Fibroblast of lung (primary cell): Measurements from ENCODE around the gene TMEM11. TPM values are rescaled to one million over a fixed set of nuclear protein-coding genes. Genes with fewer than 3 reads are reported as not detected.

Experiments
- DNase-seq, 2 donors: peaks; one replicate each; pipeline versions ENCODE4 v3.0.0 to v3.0.0-alpha.2; 2010; ENCODE audit warnings: low read depth in 2 of 2
- H2AFZ ChIP-seq: 2 replicates; pipeline ENCODE4 v1.5.1; 2012; ENCODE audit warnings: low read length, control low read depth, inconsistent platforms
- H3K27ac ChIP-seq: 2 replicates; pipeline ENCODE4 v1.5.1; 2011; ENCODE audit warnings: low read length, control low read depth; ENCODE audit not compliant: insufficient read depth
- H3K27me3 ChIP-seq: 2 replicates; pipeline ENCODE4 v1.5.1; 2011; ENCODE audit warnings: mild to moderate bottlenecking, low read length; ENCODE audit not compliant: control insufficient read depth, insufficient read depth
- H3K36me3 ChIP-seq: 2 replicates; pipeline ENCODE4 v1.5.1; 2011; ENCODE audit warnings: low read length; ENCODE audit not compliant: control insufficient read depth, insufficient read depth
- H3K4me1 ChIP-seq: 2 replicates; pipeline ENCODE4 v1.5.1; 2011; ENCODE audit warnings: low read length; ENCODE audit not compliant: control insufficient read depth, insufficient read depth; ENCODE audit errors: extremely low read depth
- H3K4me2 ChIP-seq: 2 replicates; pipeline ENCODE4 v1.5.1; 2011; ENCODE audit warnings: low read length, control low read depth; ENCODE audit not compliant: insufficient read depth; ENCODE audit errors: extremely low read depth
- H3K4me3 ChIP-seq, 4 experiments: fragments of 200-600 bp in 1 of 4; sonication (generic) in 1 of 4; replicated peaks in 1 of 4; 2 replicates each; pipeline ENCODE4 v1.5.1; 2011 to 2016; ENCODE audit warnings: low read length in 4 of 4, low read depth in 3 of 4, mild to moderate bottlenecking in 3 of 4, control low read depth in 2 of 4, inconsistent platforms in 1 of 4, mixed read lengths in 1 of 4; ENCODE audit not compliant: insufficient read depth in 1 of 4; ENCODE audit errors: control extremely low read depth in 1 of 4
- H3K79me2 ChIP-seq: 2 replicates; pipeline ENCODE4 v1.5.1; 2012; ENCODE audit warnings: mild to moderate bottlenecking, low read length, inconsistent platforms; ENCODE audit not compliant: control insufficient read depth, insufficient read depth
- H3K9ac ChIP-seq: 2 replicates; pipeline ENCODE4 v1.5.1; 2011; ENCODE audit warnings: mild to moderate bottlenecking, low read length, control low read depth; ENCODE audit not compliant: insufficient read depth
- H3K9me3 ChIP-seq: 2 replicates; pipeline ENCODE4 v1.5.1; 2012; ENCODE audit warnings: low read depth, low read length; ENCODE audit not compliant: control insufficient read depth, insufficient read depth
- H4K20me1 ChIP-seq: 2 replicates; pipeline ENCODE4 v1.5.1; 2011; ENCODE audit warnings: low read length; ENCODE audit not compliant: control insufficient read depth, insufficient read depth; ENCODE audit errors: extremely low read depth
- EZH2 ChIP-seq: IDR thresholded peaks from 2 replicates; pipeline ENCODE4 v1.5.1; 2012; ENCODE audit warnings: low read length, control low read depth, mild to moderate bottlenecking; ENCODE audit errors: missing control alignments
- polyA plus RNA-seq, 2 donors: library from polyadenylated mRNA; depleted of rRNA in 1 of 2; stranded (reverse) in 1 of 2; unstranded in 1 of 2; fragments of >200 nt; gene quantifications; 2 replicates each; pipeline ENCODE4 v1.2.1, GENCODE V29; 2011 to 2012; ENCODE audit warnings: missing spikeins in 1 of 2
- total RNA-seq: library from RNA; depleted of rRNA; stranded (reverse); fragments of >200 nt; gene quantifications from 2 replicates; pipeline ENCODE4 v1.2.1, GENCODE V29; 2014
- TF ChIP-seq, protein P1 (sequence below), 2 donors: IDR thresholded peaks in 1 of 2; conservative IDR thresholded peaks in 1 of 2; 1 replicate in 1 of 2; 2 replicates in 1 of 2; pipeline ENCODE4 v1.5.1; 2011 to 2012; ENCODE audit warnings: low read length in 2 of 2, control low read depth in 1 of 2, inconsistent platforms in 1 of 2, low read depth in 1 of 2, mild to moderate bottlenecking in 1 of 2

TMEM11 gene
- total and polyA plus RNA-seq, 2 donors (not counting 1 experiment from before 2014, with no cell fraction given) = 21.5 to 41.1 TPM

DNA sequence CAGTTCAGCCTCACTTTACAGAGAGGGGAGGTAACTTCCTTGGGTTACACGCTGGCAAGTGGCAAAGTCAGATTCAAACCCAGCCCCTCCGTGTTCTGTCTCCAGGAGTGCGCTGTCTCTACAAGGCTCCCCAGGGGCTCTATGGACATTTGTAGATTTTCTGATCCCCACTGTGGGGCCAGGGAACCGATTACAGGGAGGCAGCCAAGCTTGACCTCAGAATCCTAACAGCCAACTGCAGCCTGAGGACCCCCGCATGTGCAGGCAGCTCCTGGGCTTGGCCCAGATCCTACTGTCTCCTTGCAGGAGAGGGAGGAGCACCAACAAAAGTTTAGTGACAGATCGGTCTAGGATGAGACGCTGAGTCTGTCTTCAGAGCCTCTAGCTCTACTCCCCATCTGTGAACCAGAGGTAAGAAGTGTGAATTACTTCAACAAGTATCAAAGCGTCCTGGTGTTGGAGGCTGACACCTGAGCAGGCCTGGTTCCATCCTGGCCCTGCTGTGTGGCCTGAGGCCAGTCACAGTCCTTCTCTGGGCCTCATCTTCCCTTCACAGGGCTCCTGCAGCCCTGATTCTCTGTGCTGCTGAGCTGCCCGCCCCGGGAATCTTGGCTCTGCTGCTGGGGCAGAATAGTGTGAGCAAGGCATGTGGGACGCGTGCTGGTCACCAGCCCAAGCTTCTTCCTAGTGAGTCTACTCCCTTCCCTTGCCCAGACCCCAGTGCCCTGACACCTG, 48.5 kb upstream of the TMEM11 start:
- TF ChIP-seq, protein P1, sequence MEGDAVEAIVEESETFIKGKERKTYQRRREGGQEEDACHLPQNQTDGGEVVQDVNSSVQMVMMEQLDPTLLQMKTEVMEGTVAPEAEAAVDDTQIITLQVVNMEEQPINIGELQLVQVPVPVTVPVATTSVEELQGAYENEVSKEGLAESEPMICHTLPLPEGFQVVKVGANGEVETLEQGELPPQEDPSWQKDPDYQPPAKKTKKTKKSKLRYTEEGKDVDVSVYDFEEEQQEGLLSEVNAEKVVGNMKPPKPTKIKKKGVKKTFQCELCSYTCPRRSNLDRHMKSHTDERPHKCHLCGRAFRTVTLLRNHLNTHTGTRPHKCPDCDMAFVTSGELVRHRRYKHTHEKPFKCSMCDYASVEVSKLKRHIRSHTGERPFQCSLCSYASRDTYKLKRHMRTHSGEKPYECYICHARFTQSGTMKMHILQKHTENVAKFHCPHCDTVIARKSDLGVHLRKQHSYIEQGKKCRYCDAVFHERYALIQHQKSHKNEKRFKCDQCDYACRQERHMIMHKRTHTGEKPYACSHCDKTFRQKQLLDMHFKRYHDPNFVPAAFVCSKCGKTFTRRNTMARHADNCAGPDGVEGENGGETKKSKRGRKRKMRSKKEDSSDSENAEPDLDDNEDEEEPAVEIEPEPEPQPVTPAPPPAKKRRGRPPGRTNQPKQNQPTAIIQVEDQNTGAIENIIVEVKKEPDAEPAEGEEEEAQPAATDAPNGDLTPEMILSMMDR (conservative IDR thresholded peaks at IDR 0.05 in 1 of 2, IDR thresholded peaks at IDR 0.05 in 1 of 2; ENCODE audit: low read depth in 1 of 2, low read length in 2 of 2) = no peak
- TF ChIP-seq EZH2 = no peak
- Histone ChIP-seq H4K20me1 (no peaks in the 10 kb centered on the region), H3K79me2 (no peaks in the 10 kb centered on the region), H3K9me3 (no peaks in the 10 kb centered on the region), H3K27ac (no peak overlapping the region), H3K27me3 (no peaks in the 10 kb centered on the region), H3K4me2 (no peak overlapping the region), H3K4me3 (no peak overlapping the region), H3K4me1 (no peaks in the 10 kb centered on the region), H2AFZ (no peak overlapping the region), H3K9ac (no peak overlapping the region), H3K36me3 (no peaks in the 10 kb centered on the region)
- no peak for DNase-seq

DNA sequence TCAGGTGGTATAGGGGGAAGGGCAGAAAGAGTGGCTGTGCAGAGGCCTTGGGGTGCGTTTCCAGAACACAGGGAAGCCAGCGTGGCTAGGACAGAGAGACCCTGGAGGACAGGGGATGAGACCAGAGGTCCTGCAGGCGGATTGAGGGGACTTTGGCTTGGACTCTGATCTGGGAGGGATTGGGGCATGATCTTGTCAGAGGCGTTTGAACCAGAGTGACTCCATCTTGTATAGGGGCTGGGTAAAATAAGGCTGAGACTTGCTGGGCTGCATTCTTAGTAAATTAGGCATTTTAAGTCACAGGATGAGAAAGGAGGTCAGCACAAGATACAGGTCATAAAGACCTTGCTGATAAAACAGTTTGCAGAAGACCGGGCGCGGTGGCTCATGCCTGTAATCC, 44.6 kb upstream of the TMEM11 start:
- Histone ChIP-seq H3K4me2 (no peak overlapping the region), H3K9ac (no peak overlapping the region), H3K79me2 (no peaks in the 10 kb centered on the region), H2AFZ (no peak overlapping the region), H3K27me3 (no peaks in the 10 kb centered on the region), H3K4me1 (peaks cover 4% of the 10 kb centered on the region), H3K4me3 (no peak overlapping the region), H3K27ac (no peak overlapping the region), H4K20me1 (no peaks in the 10 kb centered on the region), H3K36me3 (no peaks in the 10 kb centered on the region), H3K9me3 (no peaks in the 10 kb centered on the region)
- DNase-seq = no peak
- TF ChIP-seq, protein P1 (conservative IDR thresholded peaks at IDR 0.05 in 1 of 2, IDR thresholded peaks at IDR 0.05 in 1 of 2; ENCODE audit: low read depth in 1 of 2, low read length in 2 of 2) = no peak
- no peak for TF ChIP-seq EZH2

DNA sequence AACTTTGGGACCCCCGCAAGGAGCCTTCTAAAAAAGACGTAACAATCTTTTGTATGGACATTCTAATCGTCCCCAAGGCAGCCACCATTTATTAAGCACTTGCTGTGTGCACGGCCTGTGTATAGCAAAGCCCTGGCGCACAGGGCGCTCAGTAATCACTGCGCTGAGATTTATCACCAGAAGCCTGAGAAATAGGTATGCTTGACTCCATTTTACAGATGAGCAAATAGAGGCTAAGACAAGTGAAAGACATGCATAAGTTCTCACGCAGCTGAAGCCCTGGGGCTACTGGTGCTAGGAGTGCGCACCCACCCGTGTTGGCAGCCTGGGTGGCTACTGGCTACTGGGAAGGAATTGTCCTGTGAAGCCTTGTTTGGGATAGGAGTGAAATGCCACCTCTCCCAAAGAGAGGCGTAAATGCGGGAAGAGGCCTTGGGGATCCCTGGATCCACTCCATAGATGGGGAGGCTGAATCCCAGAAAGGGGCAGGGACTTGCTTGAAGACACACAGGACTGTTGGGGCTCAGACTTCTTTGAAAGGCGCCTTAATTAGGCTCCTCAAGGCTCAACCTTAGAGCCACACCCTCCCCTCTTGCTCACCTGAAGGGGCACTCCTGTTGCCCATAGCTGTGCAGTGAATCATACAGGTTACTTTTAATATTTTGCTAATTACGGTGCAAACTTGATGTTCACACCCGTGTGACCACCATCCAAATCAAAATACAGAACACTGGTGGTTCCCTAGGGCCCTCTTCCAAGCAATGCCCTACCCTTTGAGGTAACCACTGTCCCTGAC, 39.9 kb upstream of the TMEM11 start:
- no peak for TF ChIP-seq EZH2
- TF ChIP-seq, protein P1 (conservative IDR thresholded peaks at IDR 0.05 in 1 of 2, IDR thresholded peaks at IDR 0.05 in 1 of 2; ENCODE audit: low read depth in 1 of 2, low read length in 2 of 2) = no peak
- no peak for DNase-seq
- H3K4me1 ChIP-seq = peaks cover 4% of the 10 kb centered on the region
- H3K27ac ChIP-seq = no peak overlapping the region
- no peaks in the 10 kb centered on the region for H3K9me3 ChIP-seq
- H3K9ac ChIP-seq = peak overlapping the region; percentile 30
- no peaks in the 10 kb centered on the region for H4K20me1 ChIP-seq
- peak overlapping the region; percentile 90 for H3K4me2 ChIP-seq
- peak overlapping the region; percentile 90 for H2AFZ ChIP-seq
- H3K4me3 ChIP-seq = peak overlapping the region; percentile 40 to 68 (median 59)
- no peaks in the 10 kb centered on the region for H3K79me2 ChIP-seq
- no peaks in the 10 kb centered on the region for H3K27me3 ChIP-seq
- no peaks in the 10 kb centered on the region for H3K36me3 ChIP-seq
